ENCODE results near the gene ADAM33.

Gene ADAM33

GRCh38 chr20:3655131-3655405, 26.7 kb downstream of the ADAM33 start:
- Histone ChIP-seq H3K9me2 (replicated peaks; ENCODE audit: low read depth, low read length) (no peaks in the 10 kb centered on the region), H3K9ac (ENCODE audit: low read depth, low read length, poor library complexity, severe bottlenecking) (no peak overlapping the region), H3K4me1 (ENCODE audit: insufficient read depth, low read length, poor library complexity, severe bottlenecking) (peaks cover 18% of the 10 kb centered on the region), H3K4me2 (ENCODE audit: low read depth, low read length, poor library complexity, severe bottlenecking) (no peak overlapping the region), H3K27me3 (ENCODE audit: insufficient read depth, low read length, poor library complexity, severe bottlenecking) (no peaks in the 10 kb centered on the region), H3K9me3 (ENCODE audit: insufficient read depth, low read depth, low read length) (no peaks in the 10 kb centered on the region), H3K36me3 (ENCODE audit: insufficient read depth, low read length) (no peaks in the 10 kb centered on the region), H2AFZ (ENCODE audit: low read length) (no peak overlapping the region), H4K20me1 (ENCODE audit: insufficient read depth, low read length, poor library complexity, severe bottlenecking) (no peaks in the 10 kb centered on the region), H3K79me2 (ENCODE audit: insufficient read depth, low read length) (no peaks in the 10 kb centered on the region), H3K4me3 (ENCODE audit: low read length, poor library complexity, severe bottlenecking) (no peak overlapping the region), H3F3A (ENCODE audit: low read depth) (no peaks in the 10 kb centered on the region)
- no peak for TF ChIP-seq CTCF (conservative IDR thresholded peaks at IDR 0.05; ENCODE audit: low read length)
- TF ChIP-seq EZH2phosphoT487 (IDR thresholded peaks at IDR 0.05; ENCODE audit: borderline replicate concordance) = no peak

- Histone ChIP-seq H3K79me2 (ENCODE audit: insufficient read depth, low read length) (no peaks in the 10 kb centered on the region), H2AFZ (ENCODE audit: low read length) (no peak overlapping the region), H3K4me1 (ENCODE audit: insufficient read depth, low read length, poor library complexity, severe bottlenecking) (peaks cover 18% of the 10 kb centered on the region), H3K4me2 (ENCODE audit: low read depth, low read length, poor library complexity, severe bottlenecking) (no peak overlapping the region), H3K9me2 (replicated peaks; ENCODE audit: low read depth, low read length) (no peaks in the 10 kb centered on the region), H3K4me3 (ENCODE audit: low read length, poor library complexity, severe bottlenecking) (no peak overlapping the region), H3K9ac (ENCODE audit: low read depth, low read length, poor library complexity, severe bottlenecking) (no peak overlapping the region), H4K20me1 (ENCODE audit: insufficient read depth, low read length, poor library complexity, severe bottlenecking) (no peaks in the 10 kb centered on the region), H3K9me3 (ENCODE audit: insufficient read depth, low read depth, low read length) (no peaks in the 10 kb centered on the region), H3F3A (ENCODE audit: low read depth) (no peaks in the 10 kb centered on the region), H3K27me3 (ENCODE audit: insufficient read depth, low read length, poor library complexity, severe bottlenecking) (no peaks in the 10 kb centered on the region), H3K36me3 (ENCODE audit: insufficient read depth, low read length) (no peaks in the 10 kb centered on the region)
- TF ChIP-seq EZH2phosphoT487 (IDR thresholded peaks at IDR 0.05; ENCODE audit: borderline replicate concordance) (no peak), CTCF (conservative IDR thresholded peaks at IDR 0.05; ENCODE audit: low read length) (no peak)
Observed at GRCh38 chr20:3654326-3655130, 27.3 kb downstream of the ADAM33 start.

- Histone ChIP-seq H3K9me3 (ENCODE audit: insufficient read depth, low read depth, low read length) (no peaks in the 10 kb centered on the region), H3K27me3 (ENCODE audit: insufficient read depth, low read length, poor library complexity, severe bottlenecking) (no peaks in the 10 kb centered on the region), H3K36me3 (ENCODE audit: insufficient read depth, low read length) (no peaks in the 10 kb centered on the region), H2AFZ (ENCODE audit: low read length) (no peak overlapping the region), H3K4me1 (ENCODE audit: insufficient read depth, low read length, poor library complexity, severe bottlenecking) (peaks cover 14% of the 10 kb centered on the region), H3K79me2 (ENCODE audit: insufficient read depth, low read length) (no peaks in the 10 kb centered on the region), H3K4me3 (ENCODE audit: low read length, poor library complexity, severe bottlenecking) (no peak overlapping the region), H3F3A (ENCODE audit: low read depth) (no peaks in the 10 kb centered on the region), H3K4me2 (ENCODE audit: low read depth, low read length, poor library complexity, severe bottlenecking) (no peak overlapping the region), H4K20me1 (ENCODE audit: insufficient read depth, low read length, poor library complexity, severe bottlenecking) (no peaks in the 10 kb centered on the region), H3K9ac (ENCODE audit: low read depth, low read length, poor library complexity, severe bottlenecking) (no peak overlapping the region), H3K9me2 (replicated peaks; ENCODE audit: low read depth, low read length) (no peaks in the 10 kb centered on the region)
- no peak for TF ChIP-seq CTCF (conservative IDR thresholded peaks at IDR 0.05; ENCODE audit: low read length)
- no peak for TF ChIP-seq EZH2phosphoT487 (IDR thresholded peaks at IDR 0.05; ENCODE audit: borderline replicate concordance)
Observed at GRCh38 chr20:3653921-3654320, 27.9 kb downstream of the ADAM33 start.
